HG03103 (cell line): Measurements from ENCODE around the gene LINGO3.
"Not testable (repeated sequence)": the region's sequence is repeated elsewhere in the genome, so short reads cannot be mapped to it uniquely, and the experiment has no call there.

Experiments
- ATAC-seq: cut with Tn5 transposase; IDR thresholded peaks from one replicate; pipeline ENCODE4 v1.9.1; 2021; ENCODE audit warnings: low read depth; ENCODE audit not compliant: unreplicated experiment

Gene LINGO3, protein sequence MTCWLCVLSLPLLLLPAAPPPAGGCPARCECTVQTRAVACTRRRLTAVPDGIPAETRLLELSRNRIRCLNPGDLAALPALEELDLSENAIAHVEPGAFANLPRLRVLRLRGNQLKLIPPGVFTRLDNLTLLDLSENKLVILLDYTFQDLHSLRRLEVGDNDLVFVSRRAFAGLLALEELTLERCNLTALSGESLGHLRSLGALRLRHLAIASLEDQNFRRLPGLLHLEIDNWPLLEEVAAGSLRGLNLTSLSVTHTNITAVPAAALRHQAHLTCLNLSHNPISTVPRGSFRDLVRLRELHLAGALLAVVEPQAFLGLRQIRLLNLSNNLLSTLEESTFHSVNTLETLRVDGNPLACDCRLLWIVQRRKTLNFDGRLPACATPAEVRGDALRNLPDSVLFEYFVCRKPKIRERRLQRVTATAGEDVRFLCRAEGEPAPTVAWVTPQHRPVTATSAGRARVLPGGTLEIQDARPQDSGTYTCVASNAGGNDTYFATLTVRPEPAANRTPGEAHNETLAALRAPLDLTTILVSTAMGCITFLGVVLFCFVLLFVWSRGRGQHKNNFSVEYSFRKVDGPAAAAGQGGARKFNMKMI

DNA sequence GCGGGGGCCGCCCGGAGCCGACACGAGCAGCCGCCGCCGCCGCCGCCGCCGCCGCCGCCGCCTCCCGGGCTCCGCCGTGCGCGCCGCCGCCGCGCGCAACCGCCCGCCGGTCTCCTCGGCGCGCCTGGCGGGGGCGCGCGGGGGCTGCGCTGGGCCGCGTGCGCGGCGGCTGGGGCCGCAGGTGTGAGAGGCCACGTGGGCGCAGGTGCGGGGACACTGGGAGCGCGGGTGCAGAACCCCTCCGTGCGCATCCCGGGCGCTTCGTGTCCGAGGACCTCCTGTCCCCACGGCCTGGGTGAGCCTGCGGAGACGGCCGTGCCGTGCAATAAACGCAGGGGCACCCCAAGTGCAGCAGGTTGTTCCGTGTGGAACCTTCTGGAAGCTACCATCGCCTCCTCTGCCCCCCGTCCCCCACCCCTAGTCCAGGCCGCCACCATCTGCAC, at the start of gene LINGO3:
LINGO3 (minus strand) TSS at position 41 of the 443 bp plus-strand sequence. CDS start 16,378 bp downstream, outside the sequence.
- ATAC-seq: no peak

DNA sequence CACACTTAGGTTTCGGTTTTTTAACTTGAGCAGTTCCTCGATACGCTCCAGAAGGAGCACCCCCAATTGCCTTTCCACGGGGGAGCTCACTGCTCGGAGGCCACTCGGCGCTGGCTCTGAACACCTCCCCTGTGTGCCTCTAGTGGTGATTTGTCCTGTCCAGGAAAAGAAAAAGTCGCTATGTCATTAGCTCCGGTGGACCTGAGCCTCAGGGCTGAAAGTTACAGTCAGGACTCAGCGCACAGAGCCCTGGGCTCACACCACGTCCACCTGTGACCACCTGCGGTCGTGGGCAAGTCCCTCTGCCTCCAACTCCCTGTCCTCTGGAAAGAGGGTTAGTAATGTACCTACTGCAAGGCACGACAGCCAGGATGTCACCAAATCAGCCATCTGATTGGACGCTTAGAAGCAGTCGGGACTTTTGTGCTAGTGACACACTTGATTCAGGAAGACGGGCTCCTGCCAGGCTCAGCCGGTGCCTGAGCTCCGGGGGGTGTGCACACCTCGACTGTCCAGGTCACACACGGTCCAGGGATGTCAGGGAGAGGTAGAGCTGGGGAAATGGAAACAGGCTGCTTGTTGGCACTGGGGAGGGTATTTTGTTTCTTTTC, 48.2 kb upstream of the LINGO3 start:
- ATAC-seq: no peak

DNA sequence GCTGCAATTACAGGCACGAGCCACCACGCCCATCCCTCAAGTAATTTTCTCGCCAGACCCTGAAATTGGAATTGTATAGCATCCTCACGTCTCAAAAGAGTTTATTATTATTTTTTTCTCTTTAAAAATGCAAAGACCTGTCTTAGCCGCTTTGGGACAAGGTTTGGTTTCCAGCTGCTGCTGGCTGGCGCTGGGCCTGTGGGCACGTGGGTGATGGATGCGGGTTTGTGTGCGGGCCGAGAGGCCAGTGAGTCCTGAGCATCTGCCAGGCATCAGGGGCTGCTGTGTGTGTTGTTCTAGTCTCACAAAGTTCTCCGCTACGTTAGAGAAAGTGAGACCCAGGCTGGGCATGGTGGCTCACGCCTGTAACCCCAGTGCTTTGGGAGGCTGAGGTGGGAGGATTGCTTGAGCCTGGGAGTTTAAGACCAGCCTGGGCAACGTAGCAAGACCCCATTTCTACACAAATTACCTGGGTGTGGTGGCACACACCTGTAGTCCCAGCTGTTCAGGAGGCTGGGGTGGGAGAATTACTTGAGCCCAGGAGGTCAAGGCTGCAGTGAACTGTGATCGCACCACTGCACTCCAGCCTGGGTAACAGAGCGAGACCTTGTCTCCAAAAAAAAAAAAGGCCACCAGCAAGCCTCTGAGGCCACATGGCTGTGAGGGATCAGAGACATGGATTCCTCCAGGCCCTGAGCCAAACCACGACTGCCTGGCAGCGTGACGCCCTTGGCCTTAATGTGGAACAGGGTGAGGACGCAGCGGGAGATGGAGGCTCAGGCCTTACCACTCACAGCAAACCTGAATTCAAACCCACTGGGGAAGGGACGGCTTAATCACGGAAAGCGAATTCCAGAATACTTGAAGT, 47.4 kb upstream of the LINGO3 start:
- no peak for ATAC-seq

DNA sequence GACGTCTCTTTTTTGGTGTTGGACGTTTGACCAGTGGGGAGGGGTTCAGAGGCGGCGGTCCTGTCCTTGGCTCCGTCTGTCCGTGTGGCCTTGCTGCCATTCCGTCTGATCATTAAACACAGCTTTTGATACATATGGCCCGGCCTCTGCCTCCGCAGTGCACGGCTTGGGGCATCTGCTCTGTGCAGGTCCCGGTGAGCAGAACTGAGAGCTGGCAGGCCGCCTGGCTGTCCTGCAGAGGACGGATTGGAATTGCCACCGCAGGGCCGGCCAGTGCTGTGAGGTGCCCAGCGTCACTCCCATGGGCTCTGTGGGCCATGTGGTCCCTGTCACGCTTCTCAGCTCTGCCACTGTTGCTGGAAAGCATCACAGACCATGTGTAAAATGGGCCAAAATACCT, 46.7 kb upstream of the LINGO3 start:
- ATAC-seq: no peak

DNA sequence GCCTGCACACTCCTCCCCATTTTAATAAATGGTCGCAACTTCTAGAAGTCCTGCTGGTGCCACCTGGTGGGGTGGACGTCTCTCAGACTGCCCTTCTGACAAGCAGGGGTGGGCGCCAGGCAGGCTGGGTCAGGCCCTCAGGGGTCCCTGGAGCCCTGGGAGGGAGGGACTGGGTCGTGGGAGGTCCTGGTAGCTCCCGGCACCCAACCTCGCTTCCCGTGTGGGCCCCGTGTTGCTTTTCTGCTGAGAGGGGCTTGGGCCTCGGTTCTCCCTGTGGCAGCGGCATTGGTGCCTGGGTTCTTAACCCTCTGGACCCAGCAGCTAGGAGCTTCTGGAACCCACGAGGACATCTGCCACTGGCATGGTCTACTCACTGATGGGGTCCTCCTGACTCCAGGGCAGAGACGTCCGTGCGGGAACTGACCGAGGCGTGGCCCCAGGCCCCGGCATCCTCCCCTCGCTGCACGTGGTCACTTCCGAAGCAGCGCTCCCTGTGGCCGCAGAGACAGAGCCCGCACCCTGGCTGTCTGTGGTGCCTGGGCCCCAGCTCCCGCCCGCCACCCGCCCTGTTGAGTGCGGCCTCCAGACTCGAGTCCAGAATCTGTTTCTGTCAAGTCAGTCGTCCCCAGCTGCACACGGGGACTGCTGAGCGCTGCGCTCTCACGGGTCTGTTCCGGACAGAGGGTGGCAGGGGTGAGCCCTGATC, 46.1 kb upstream of the LINGO3 start:
- no peak for ATAC-seq

DNA sequence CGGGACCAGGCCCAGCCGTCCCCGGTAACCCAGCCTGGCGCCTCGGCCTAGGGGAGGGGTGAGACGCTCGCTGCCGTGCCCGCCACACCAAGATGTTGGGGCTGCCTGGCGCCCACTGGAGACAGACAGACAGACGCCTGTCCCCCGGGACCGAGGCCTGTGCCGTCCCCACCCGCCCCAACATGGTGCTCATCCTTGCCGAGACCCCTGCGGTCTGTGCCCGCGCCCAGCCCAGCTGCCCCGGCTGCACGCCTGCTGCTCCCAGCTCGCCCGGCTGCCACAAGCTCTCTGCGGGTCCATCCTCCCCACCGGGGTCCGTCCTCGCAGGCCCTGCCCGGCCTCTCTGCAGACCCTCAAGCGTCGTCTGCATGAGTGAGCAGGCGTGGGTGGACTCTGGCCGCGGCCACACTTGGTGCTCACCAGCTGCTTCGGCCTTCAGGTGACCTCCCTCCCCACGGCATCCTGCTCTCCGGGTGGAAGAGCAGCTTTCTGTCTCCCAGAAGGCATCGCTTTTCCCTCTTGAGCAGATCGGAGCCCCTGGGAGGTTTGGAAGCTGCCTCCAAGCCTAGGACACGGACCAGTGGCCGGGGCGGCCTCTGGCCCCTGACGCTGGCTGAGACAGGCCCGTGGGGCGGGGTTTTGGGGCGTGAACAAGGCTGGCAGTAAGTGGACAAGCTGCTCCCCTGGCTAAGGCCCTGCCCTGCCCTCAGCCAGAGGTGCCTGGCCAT, 45.4 kb upstream of the LINGO3 start:
- ATAC-seq: no peak

DNA sequence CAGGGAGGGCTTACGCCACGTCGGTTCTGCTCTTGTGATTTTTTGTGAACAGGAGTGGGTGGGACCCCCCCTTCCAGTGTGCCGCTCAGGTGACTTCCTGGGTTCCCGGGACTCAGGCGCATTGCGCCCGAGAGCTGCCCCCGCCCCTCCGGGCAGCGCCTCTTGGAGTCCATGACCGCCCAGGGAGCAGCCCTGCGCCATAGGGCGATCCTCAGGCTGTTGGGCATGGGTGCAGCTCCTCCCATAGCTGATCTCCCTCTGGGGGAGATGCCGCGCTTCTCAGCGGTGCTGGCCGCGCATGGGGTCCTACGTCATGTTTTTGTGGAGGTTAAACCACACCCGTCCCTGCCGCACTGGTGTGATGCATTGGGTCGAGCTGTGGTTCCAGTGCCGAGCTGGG, 44.2 kb upstream of the LINGO3 start:
- ATAC-seq: no peak

DNA sequence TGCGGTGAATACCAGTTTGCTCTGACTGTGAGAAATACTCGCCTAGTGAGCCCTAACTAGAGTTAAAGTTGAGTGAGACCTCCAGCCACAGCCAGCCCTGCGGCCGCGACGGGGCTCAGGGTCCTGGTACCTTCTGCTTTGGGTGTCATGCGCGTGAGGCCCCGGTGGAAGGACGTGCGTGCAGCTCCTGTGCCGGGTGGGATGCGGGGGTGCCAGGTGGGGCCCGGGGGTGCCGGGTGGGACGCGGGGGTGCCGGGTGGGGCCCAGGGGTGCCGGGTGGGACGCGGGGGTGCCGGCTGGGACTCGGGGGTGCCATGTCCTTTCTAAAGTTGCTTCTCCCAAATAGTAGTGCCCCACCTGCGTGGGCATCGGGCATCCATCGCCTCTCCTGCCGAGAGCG, 43.6 kb upstream of the LINGO3 start:
- ATAC-seq: no peak

DNA sequence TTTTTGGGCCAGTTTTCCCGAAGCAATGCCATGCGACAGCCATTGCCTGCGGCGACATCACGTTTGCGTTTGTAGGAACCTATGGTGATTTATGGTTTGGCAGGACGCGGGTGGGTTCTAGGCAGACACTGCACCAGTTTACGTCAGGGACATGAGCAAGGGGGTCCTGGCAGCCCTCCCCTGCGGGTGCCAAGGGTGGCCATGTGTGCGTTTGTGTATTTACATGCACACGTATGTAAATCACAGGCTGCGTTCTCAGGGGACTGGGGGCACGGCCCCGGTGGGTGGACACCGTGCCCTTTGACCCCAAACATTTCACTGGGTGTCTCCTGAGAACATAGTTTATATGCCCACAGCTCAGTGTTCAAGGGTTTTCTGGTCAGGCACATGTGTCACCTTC, 42.7 kb upstream of the LINGO3 start:
- no peak for ATAC-seq

DNA sequence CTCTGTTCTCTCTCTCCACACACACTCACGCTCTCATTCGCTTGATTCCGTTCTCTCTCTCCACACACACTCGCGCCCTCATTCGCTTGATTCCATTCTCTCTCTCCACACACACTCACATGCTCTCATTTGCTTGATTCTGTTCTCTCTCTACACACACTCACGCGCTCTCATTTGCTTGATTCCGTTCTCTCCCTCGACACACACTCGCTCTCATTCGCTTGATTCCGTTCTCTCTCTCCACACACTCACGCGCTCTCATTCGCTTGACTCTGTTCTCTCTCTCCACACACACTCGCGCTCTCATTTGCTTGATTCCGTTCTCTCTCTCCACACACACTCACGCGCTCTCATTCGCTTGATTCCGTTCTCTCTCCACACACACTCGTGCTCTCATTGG, 41.9 kb upstream of the LINGO3 start:
- ATAC-seq: not testable (repeated sequence)

DNA sequence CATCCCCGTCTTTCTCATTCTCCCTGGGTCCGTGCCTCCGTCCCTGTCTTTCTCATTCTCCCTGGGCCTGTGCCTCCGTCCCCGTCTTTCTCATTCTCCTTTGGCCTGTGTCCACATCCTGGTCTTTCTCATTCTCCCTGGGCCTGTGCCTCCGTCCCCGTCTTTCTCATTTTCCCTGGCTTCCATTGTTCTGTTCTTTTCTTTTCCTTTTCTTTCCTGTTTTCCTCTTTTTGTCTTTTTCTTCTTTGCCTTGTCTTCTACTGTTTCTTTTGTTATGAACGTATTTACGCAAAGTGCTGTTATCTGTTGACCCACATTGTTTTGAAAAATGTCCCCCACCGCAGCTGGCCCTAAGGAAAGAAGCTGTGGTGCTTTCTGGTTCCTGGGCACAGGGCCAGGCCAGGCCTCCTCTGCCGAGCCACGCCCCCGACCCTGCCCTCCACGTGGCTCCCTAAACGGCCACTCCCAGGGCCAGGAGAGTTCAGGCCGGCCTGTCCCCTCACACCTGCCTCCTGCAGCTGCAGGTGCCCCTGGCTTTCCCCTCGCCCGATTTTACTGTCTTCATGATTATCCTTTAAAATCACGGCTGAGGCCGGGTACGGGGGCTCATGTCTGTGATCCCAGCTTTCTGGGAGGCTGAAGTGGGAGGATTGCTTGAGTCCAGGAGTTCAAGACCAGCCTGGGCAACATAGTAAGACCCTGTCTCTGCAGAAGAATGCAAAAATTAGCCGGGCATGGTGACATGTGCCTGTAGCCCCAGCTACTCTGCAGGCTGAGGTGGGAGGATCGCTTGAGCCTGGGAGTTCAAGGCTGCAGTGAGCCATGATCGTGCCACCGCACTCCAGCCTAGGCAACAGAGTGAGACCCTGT, 38.1 kb upstream of the LINGO3 start:
- ATAC-seq: no peak

DNA sequence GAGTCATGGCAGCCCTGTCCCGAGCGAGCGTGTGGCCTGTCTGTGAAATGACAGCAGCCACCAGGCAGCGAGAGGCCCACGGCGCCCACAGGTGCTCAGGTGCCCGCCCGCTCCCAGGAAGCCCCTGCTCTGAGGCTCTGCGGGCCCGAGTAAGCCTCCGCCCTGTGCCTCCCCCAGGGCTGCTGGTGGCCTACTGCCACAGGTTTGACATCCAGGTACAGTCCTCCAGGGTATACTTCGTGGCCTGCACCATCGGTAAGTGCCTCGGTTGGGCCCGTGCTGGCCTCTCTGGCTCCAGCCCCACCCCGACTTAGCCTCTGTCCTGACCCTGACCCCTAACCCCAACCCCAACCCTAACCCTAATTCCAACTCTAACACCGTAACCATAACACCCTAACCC, 37.1 kb upstream of the LINGO3 start:
- no peak for ATAC-seq

DNA sequence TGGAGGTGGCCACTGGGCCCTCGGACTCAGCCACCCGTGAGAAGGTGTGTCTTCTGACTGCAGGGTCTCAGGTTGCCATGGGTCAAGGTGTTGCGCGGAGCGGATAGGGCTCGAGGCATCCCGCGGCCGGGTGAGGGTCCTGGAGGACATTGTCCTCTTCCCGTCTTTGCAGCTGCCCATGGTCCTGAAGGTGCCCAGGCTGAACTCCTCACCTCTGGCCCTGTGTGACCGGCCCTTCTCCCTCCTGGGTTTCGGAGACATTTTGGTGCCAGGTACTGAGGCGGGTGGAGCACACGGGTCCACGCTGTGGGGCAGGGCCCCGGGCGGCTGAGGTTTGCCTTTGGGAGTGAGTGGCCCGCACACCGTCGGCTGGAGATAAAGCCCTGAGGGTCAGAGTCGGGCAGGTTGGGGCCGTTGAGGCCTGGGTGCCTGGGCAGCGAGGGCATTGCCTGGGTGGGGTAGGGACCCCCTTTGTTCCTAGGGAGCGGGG, 36.5 kb upstream of the LINGO3 start:
- no peak for ATAC-seq

DNA sequence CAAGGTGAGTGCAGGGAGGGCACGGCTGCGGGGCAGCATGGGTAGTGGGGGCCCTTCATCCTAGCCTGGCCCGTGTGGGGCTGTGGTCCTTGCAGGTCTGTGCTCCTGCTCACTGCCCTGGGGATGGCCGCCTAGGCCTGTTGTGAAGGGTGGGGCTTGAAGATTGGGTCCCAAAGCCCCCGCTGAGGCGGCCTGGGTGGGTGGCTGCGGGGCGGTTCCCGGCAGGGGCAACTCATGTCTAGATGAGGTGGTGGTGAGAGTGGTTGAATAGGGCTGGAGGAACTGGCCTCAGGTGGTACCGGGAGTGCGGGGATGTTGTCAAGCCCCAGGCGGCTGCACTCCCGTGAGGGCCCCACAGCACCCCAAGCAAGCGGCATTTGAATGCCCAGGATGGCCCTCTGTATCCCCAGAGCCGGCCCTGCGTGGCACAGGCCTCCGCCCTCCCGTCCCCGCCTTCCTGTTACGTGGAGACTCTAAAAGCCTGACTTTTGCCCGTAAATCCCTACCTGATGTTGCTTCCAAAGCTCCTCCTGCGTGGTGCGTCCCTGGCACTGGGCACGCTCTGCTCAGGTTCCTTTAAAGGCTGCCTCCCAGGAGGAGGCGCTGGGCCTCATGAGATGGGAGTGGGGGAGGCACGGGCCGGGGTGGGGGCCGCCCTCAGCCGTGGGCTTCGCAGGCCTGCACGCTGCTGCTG, 35.5 kb upstream of the LINGO3 start:
- ATAC-seq: no peak

DNA sequence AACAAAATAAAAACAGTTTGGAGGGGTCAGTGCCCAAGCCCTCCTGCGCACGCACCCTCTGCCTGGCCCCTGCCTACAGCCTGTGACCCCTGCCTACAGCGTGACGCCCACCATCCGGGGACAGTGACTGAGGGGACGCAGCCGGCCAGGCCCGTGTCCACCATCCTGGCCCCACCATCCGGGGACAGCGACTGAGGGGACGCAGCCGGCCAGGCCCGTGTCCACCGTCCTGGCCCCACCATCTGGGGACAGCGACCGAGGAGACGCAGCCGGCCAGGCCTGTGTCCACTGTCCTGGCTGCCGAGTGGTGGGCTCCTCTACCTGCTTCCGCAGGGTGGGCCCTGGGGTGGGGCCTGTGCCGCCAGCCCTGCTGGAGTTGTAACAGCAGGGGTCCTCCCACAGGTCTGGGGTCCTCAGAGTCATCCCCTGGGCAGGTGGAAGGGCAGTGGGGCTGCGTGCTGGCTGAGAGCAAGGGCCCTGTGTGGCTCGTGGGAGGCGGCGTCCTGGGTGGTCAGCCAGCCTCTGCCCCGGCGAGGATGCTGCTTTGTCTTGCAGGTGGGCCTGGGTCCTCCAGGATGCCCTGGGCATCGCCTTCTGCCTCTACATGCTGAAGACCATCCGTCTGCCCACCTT, 34.8 kb upstream of the LINGO3 start:
- ATAC-seq: no peak

DNA sequence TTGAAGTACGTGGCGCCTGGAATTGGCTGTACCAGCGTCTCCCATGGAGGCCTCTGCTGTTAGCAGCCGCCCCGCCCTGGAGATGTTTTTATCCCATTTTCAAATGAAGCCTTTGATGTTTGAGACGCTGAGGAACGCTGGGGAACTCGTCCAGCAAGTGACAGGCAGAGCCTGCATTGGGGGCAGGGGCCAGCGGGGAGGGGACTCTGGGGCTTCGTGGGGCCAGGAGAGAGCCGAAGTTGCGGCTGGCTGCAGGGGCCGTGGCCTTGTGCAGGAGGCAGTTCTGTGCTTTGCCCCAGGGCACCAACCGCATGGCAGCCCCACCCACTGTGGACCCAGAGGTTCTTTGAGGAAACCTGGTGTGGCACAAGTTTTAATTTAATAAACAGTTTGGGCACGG, 34.0 kb upstream of the LINGO3 start:
- no peak for ATAC-seq

DNA sequence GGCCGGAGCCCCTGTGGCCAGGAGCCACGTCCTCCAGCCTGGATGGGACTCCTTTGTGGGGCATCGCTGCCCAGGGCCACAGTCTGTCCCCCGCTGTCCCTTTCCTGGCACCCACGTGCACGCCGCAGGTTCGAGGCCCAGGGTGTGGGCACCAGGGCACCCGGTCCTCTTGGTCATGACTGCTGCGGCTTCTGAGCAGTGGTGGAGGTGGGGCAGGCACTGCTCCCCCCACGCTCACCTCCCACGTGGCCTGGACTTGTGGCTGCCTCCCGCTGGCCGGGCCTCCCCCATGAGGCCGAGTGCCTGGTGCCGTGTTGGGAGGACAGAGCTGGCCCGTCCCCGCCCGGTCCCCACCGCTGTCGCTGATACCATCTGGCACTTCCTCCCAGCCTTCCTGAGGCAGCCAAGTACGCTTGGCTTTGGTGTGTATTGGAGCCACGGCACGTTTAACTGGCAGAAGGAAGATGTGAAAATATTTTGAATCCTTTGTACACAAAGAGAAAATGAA, 33.3 kb upstream of the LINGO3 start:
- ATAC-seq: no peak
